HPDE6-E6E7 (cell line): ENCODE data around the gene FAM83C.
"Not testable (repeated sequence)": the region's sequence is repeated elsewhere in the genome, so short reads cannot be mapped to it uniquely, and the experiment has no call there.

Experiments
- DNase-seq: peaks from one replicate; pipeline ENCODE4 v3.0.0; 2011; ENCODE audit warnings: missing footprints; ENCODE audit errors: extremely low spot score

FAM83C gene

DNA sequence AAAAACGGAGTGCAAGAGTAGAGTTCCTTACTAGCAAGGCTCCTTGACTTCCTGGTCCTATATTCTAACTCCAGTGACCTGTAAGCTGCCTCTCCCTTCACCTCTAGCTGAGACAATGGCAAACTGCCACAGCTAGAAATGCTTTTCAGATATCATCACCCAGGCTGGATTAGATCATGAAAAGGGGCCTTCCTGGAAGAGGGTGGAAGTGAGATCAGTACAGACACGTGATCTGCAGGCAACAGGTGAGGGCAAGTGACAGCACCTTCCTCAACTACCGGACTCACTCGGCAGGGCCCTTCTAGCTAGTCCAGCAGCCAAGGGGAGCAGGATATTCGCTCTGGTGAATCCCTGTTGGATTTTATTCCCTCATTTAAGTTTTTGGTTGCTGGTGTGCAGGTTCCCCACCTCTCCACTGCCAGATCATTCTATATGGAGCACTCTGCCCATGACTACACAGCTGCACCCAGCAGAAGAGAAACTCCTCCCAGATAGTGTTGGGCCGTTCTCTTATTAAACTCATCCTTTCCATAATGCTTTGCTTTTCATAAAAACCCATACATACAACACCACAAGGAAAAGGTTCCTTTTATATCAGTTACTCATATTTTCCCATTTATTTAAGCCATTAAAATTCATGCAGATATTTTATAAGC, 26.4 kb upstream of the FAM83C start:
- peak; percentile 99 for DNase-seq

DNA sequence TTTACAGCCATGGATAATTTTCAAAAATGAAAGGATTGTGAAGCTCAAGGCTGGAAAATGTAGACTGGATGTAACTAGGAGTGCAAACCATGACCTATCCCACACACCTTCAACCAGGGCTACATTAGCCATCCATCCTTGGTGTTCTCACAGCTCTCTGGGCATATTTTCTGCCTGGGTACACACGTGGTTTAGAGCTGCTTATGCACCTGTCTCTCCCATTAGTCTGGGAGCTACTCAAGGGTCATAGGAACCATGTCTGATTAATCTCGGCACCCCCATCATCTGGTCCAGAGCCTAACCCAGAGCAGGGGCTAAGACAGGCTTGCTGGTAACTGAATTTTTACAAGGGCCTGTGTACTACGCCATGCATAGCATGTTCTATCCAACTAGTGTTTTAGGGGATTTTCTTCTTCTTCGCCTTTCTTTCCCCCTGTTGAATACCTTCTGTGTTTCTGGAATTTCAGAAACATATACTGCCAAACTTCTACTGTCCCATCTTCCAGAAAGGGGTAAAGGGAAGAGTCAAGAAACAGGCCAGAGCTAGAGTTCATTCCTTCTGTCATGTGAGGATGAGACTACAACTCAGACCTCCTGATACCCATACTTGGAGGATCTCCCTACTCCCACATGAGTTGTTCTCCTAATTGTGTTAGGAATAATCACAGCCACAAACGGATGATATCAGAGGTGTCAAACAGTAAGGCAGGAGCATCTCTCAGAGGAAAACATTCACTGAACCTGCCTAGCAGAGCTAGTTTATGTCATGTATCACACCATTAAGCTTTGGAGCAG, 25.4 kb upstream of the FAM83C start:
- no peak for DNase-seq

- no peak for DNase-seq
Measured at GRCh38 chr20:35316086-35316485, 23.9 kb upstream of the FAM83C start.

DNA sequence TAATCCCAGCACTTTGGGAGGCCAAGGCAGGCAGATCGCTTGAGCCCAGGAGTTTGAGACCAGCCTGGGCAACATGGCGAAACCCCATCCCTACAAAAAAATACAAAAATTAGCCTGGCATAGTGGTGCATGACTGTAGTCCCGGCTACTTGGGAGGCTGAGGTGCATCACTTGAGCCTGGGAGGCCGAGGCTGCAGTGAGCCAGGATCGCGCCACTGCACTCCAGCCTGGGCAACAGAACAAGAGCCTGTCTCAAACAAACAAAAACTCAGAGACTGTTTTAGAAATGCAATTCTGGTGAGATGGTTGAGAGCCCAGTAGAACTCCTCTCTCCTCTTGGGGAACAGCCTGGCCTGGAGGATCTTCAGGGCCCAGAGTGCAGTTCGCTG, 23.4 kb upstream of the FAM83C start:
- not testable (repeated sequence) for DNase-seq

DNA sequence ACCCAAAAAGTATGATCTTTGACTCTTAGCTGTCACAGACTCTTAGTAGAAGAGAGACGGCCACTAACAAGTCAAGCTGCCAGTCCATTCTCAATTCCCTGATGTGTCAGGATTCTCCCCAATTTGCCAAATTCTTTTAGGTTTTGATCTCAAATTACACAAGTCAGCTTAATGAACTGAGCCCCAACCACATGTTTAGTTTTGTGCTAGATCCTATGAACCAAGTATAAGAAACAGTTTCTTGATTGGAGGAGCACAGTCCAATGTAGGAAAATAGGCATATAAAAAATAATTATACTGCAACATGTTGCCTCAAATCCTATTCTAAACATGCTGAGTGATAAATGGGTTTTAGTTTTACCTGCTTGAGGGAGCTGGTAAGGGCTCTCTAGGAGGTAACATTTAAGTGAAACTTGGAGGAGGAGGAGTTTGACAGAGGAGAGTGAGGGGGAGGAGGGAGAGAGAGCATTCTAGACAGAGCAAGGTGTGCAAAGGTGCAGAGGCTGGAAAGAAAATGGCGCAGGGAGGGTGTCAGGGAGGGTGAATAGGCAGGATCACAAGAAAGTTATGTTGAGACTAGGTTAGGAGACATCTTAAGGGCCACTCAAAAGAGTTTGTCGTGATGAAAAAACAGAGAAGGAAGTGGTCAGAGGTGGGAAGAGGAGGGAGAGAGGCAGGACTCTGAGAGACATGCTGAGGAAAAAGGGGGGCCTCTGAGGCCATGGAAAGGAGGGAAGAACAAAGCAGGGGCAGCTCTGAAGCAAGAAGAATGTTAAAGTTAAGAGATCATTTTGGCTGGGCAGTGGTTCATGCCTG, 22.8 kb upstream of the FAM83C start:
- no peak for DNase-seq

DNA sequence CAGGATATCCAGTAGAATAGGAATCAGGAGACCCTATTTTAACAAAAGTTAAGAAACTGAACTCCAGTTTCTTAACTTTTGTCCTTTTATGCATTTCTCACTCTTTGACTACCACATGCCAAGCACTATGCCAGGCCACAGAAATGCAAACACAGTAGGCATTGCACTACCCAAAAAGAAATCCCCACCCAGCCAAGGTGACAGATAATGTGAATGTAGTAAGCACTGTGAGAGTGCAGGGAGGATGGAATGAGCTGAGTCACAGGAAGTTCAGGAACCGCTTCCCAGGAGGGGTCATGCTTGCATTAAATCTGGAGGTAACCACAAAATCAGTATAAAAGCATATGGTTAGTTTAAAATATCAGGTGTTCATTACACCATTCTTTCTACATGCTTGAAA, 20.1 kb upstream of the FAM83C start:
- no peak for DNase-seq

DNA sequence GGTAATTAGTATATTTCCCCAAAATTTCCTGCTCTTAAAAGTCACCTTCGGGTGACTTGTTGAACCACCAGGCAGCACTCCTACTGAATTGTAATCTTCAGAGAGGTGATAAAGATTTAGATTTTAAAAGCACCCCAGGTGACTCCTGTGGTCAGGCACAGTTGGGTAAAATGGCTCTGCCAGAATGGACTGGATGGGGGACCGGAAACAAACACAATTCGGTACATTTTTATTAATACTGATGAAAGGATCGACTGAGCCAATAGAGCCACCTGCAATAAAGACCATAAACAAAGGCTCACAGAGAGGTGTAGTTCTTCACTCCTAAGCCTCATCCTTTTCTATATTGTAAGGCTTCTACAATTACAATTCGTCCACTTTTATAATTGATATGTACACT, 19.6 kb upstream of the FAM83C start:
- no peak for DNase-seq

GRCh38 chr20:35311409-35311808, 19.2 kb upstream of the FAM83C start:
- no peak for DNase-seq

DNA sequence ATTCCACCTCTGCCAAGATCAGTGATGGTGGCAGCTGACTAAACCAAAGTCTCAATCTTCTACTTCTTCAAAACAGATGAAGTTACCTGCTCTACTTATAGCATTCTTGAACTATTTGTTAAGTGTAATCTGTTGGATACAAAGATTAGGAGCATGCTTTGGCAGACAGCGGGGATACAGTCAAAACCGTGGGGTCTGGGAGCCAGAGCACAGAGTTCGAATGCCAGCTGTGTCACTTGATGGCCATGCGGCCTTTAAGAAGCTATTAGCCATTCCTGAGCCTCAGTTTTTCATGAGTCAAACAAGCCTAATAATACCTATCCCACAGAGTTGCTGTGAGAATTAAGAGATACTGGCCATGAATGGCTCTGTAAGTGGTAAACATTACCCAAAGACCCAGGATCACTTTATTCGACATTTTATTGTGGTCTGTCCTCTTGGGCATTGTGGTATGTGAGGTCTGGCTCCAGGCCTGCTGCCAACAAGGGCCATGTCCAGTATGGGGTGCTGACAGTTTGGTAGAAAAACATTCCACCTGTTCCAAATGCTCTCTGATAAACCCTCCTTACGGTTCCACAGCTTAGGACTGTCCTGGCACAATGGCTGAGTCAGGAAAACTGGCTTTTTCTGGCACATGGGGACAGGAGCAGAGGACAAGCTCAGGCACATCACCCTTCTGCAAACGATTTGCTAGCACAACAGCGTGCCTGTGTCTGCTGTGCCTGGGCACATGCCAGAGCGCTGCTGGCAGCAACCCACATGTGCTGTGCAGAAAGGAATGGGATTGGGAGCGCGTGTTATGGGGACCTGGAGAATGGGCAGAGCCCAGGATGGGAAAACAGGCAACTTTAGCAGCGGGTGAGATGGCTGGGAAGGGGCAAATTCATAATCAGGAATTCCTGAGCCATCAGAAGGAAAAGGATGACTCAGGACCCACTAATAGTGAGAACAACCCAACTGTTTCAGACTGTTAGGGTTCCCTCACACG, 15.7 kb upstream of the FAM83C start:
- peak; percentile 82 for DNase-seq

DNA sequence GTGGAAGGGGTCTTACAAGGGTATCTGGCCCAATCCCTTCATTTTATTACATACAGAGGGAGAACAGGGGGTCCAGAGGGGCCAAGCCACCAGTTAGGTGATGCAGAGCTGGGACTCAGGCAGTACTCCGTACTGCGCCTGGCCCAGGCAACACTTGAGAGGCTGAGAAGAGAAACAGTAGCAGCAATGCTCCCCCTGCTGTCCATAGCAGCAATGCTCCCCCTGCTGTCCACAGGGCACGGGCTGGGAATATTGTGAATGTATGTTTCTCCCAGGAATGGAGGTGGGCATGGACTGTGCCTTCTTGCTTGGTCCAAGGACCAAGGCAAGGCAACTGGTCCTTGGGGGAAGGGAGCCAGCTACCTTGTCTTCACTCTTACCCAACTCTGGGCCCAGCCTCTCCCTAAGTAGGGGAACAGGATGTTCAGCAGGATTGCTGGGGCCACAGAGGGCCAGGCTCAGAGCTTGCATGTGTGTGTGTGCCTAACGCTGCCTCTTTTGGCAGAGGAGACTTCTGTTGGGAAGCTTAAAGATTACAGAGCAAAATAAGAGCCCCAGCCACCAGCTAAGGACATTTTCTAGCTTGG, 14.8 kb upstream of the FAM83C start:
- DNase-seq = no peak

- peak; percentile 100 for DNase-seq
Measured at GRCh38 chr20:35305682-35306556, 13.7 kb upstream of the FAM83C start.

GRCh38 chr20:35304956-35305355, 12.7 kb upstream of the FAM83C start:
- DNase-seq = no peak

GRCh38 chr20:35303735-35304491, 11.7 kb upstream of the FAM83C start:
- peak; percentile 91 for DNase-seq

DNA sequence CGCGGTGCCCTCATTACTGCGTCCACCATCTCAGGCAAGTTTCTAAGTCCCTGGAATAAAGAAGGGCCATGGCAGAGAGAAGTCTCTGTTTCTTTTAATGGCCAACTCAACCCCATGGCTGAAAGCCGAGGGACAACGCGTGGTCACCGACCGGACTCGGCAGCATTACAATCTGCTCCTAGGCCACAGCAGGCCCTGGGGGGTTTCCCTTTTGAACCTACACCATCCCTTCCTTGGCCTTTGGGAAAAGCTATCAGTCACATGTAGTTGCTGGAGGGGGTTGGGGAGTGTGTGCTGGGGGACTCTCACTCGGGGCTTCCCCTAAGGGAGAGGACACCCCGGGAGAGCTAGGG, 11.1 kb upstream of the FAM83C start:
- DNase-seq = no peak

GRCh38 chr20:35302421-35303335, 10.5 kb upstream of the FAM83C start:
- no peak for DNase-seq

GRCh38 chr20:35301426-35301825, 9.2 kb upstream of the FAM83C start:
- DNase-seq = no peak

- no peak for DNase-seq
Measured at GRCh38 chr20:35300469-35301262, 8.4 kb upstream of the FAM83C start.
